ENCODE measurements around the gene TEK. TPM values are rescaled to one million over a fixed set of nuclear protein-coding genes. Genes with fewer than 3 reads are reported as not detected.

TEK gene
- total and polyA plus RNA-seq, 10 of the 15 experiments (the other 5 are each of a cell fraction or from before 2014, with no cell fraction given), result not detected

GRCh38 chr9:27152405-27152718 is 43.3 kb downstream of the TEK start:
- ChIA-PET POLR2A (interaction anchor here (0.8 kb wide), 1 partner anchor 683 kb away, joined by 4 read pairs; no protein-coding TSS in a partner anchor), CTCF (interaction anchor here (0.6 kb wide), 2 partner anchors 438 to 729 kb away, joined by 3 to 4 read pairs; no protein-coding TSS in a partner anchor), RAD21 (ENCODE audit: unreplicated experiment) (no interaction called here), SMC1A (ENCODE audit: uncharacterized antibody, unreplicated experiment) (interaction anchor here (1.0 kb wide), 1 partner anchor 380 kb away, joined by 3 read pairs; no protein-coding TSS in a partner anchor)
- intact Hi-C loops (cut with micrococcal nuclease; ENCODE audit: unreplicated experiment), result no loop called here
- no peak for TF ChIP-seq PAX5 (IDR thresholded peaks at IDR 0.05; ENCODE audit: borderline replicate concordance, low read depth, low read length)
- no peak for TF ChIP-seq BCLAF1 (IDR thresholded peaks at IDR 0.05)
- TF ChIP-seq JUND (IDR thresholded peaks at IDR 0.05; ENCODE audit: low read depth, low read length), result no peak
- no peak for TF ChIP-seq EGR1 (IDR thresholded peaks at IDR 0.05; ENCODE audit: borderline replicate concordance in 1 of 2, low read depth in 2 of 2, low read length in 2 of 2)
- no peak for TF ChIP-seq MTA2 (IDR thresholded peaks at IDR 0.05; ENCODE audit: low read depth)
- TF ChIP-seq RELA (IDR thresholded peaks at IDR 0.05; ENCODE audit: borderline replicate concordance, partially characterized antibody), result no peak
- TF ChIP-seq SIN3A (IDR thresholded peaks at IDR 0.05; ENCODE audit: low read depth, low read length), result no peak
- Histone ChIP-seq H3K36me3 (ENCODE audit: control insufficient read depth in 2 of 2, insufficient read depth in 2 of 2, low read length in 1 of 2) (no peaks in the 10 kb centered on the region), H3K4me1 (ENCODE audit: control insufficient read depth, insufficient read depth, low read length) (no peaks in the 10 kb centered on the region), H3K4me3 (no peak overlapping the region), H4K20me1 (ENCODE audit: control insufficient read depth, insufficient read depth) (no peaks in the 10 kb centered on the region), H3K9me3 (replicated peaks; ENCODE audit: control insufficient read depth, insufficient read depth, low read length) (no peaks in the 10 kb centered on the region), H3K27me3 (replicated peaks in 1 of 2; ENCODE audit: control insufficient read depth in 2 of 2, insufficient read depth in 2 of 2, low read length in 1 of 2) (no peaks in the 10 kb centered on the region), H3K4me2 (ENCODE audit: control insufficient read depth, insufficient read depth) (no peak overlapping the region), H2AFZ (ENCODE audit: control insufficient read depth, low read depth, low read length) (no peak overlapping the region), H3K9ac (ENCODE audit: control insufficient read depth, insufficient read depth, low read length) (no peak overlapping the region), H3K79me2 (ENCODE audit: control insufficient read depth, insufficient read depth, low read length) (no peaks in the 10 kb centered on the region), H3K27ac (ENCODE audit: control insufficient read depth, insufficient read depth) (no peak overlapping the region)
- in situ Hi-C loops (cut with MboI), result no loop called here
- FAIRE-seq (no peak), ATAC-seq (no peak), DNase-seq (ENCODE audit: low read depth, low spot score) (no peak)
- 40% methylated on average over 2 of the region's 2 CpGs for WGBS (ENCODE audit: insufficient coverage, insufficient replicate concordance, low lambda C conversion rate, missing lambda C conversion rate)
- no TSS peak for BruUV-seq (replicated peaks)

Data from GM12878 (cell line).